DMS 273 (cell line): ENCODE measurements around the gene ARMH3.

Experiments used
- DNase-seq: peaks from one replicate; lab custom pipeline; 2025; ENCODE audit not compliant: unreplicated experiment; lab: John Stamatoyannopoulos, UW

ARMH3 gene

GRCh38 chr10:101807158-101807557 is 248.8 kb downstream of the ARMH3 start:
- DNase-seq = no peak

- DNase-seq = no peak
Measured at GRCh38 chr10:101803511-101803910, 252.5 kb downstream of the ARMH3 start.

GRCh38 chr10:101797403-101798059 is 258.4 kb downstream of the ARMH3 start:
- DNase-seq = no peak
